GM23338 (cell line): ENCODE data around the gene MTNR1B.

Experiments
- CREB1 ChIP-seq: fragments of 250-450 bp; sonication (Bioruptor Pico); IDR thresholded peaks from 2 replicates; pipeline ENCODE4 v1.5.0; 2020; ENCODE audit warnings: low read depth, mild to moderate bottlenecking, moderate library complexity
- EZH2 ChIP-seq: fragments of 200-600 bp; sonication (generic); IDR thresholded peaks from one replicate; pipeline ENCODE4 v1.8.0; 2017; ENCODE audit warnings: antibody characterized with exemption, mild to moderate bottlenecking, low read depth; ENCODE audit not compliant: unreplicated experiment
- EZH2phosphoT487 ChIP-seq: fragments of 200-600 bp; sonication (generic); IDR thresholded peaks from one replicate; pipeline ENCODE4 v1.8.1; 2018; ENCODE audit warnings: antibody characterized with exemption; ENCODE audit not compliant: unreplicated experiment
- POLR2AphosphoS5 ChIP-seq: IDR thresholded peaks from 2 replicates; pipeline ENCODE4 v1.6.1; 2016; ENCODE audit warnings: antibody characterized with exemption, low read depth
- TF ChIP-seq, protein P1 (sequence below), 2 experiments: fragments of 200-600 bp in 1 of 2; sonication (generic) in 1 of 2; conservative IDR thresholded peaks; 2 replicates each; pipeline versions ENCODE4 v1.5.1 to v1.6.1; 2016 to 2017; ENCODE audit warnings: antibody characterized with exemption in 2 of 2, low read depth in 2 of 2, mild to moderate bottlenecking in 2 of 2, moderate library complexity in 1 of 2

DNA sequence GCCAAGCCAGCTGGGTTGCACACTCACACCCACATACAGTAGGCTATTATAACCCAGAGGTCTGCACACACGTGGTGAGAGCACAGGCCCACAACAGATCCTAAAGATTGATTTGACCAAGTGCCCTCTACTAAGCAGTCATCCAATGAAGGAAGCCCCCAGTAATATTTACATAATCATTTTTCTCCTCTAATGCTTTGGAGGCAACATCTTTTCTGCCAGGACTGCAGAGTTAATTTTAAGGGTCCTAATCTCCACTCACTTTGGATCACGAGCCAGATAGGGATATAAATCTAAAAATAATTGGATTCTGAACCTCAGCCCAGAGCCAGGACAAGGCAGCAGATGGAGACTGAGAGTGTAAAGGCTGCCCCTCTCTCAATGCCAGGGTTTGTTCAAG is 49.1 kb upstream of the MTNR1B start:
- TF ChIP-seq, protein P1, sequence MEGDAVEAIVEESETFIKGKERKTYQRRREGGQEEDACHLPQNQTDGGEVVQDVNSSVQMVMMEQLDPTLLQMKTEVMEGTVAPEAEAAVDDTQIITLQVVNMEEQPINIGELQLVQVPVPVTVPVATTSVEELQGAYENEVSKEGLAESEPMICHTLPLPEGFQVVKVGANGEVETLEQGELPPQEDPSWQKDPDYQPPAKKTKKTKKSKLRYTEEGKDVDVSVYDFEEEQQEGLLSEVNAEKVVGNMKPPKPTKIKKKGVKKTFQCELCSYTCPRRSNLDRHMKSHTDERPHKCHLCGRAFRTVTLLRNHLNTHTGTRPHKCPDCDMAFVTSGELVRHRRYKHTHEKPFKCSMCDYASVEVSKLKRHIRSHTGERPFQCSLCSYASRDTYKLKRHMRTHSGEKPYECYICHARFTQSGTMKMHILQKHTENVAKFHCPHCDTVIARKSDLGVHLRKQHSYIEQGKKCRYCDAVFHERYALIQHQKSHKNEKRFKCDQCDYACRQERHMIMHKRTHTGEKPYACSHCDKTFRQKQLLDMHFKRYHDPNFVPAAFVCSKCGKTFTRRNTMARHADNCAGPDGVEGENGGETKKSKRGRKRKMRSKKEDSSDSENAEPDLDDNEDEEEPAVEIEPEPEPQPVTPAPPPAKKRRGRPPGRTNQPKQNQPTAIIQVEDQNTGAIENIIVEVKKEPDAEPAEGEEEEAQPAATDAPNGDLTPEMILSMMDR (conservative IDR thresholded peaks at IDR 0.05; ENCODE audit: low read depth in 2 of 2) = no peak
- TF ChIP-seq EZH2 = no peak
- TF ChIP-seq CREB1 = no peak
- TF ChIP-seq EZH2phosphoT487 = no peak
- no peak for TF ChIP-seq POLR2AphosphoS5
